Caco-2 (cell line): ENCODE data around the gene COLEC11. TPM values are rescaled to one million over a fixed set of nuclear protein-coding genes. Genes with fewer than 3 reads are reported as not detected.
"Not testable (repeated sequence)": the region's sequence is repeated elsewhere in the genome, so short reads cannot be mapped to it uniquely, and the experiment has no call there.

Experiments
- BruUV-seq: library from RNA; stranded (reverse); fragments of 400-500 nt; replicated peaks from 2 replicates; lab custom pipeline; 2021; lab: Mats Ljungman, UMichigan
- CTCF ChIA-PET: fragments of 300-600 bp; sonication (Branson Sonifier 250); formaldehyde crosslinking; loops from one replicate; lab custom pipeline; 2022; ENCODE audit warnings: antibody characterized with exemption; lab: Charles Lee
- POLR2A ChIA-PET: fragments of 300-600 bp; sonication (Branson Sonifier 250); formaldehyde crosslinking; loops from one replicate; lab custom pipeline; 2022; ENCODE audit warnings: antibody characterized with exemption; lab: Charles Lee
- DNase-seq, 2 experiments: peaks; one replicate each; pipeline versions ENCODE4 v3.0.0 to v3.0.0-alpha.2; 2020 to 2022
- H3K27me3 ChIP-seq: replicated peaks from 2 replicates; pipeline ENCODE4 v1.6.0; 2011; ENCODE audit warnings: low read length; ENCODE audit not compliant: control insufficient read depth, insufficient read depth
- H3K36me3 ChIP-seq: 2 replicates; pipeline ENCODE4 v1.5.1; 2011; ENCODE audit warnings: low read length; ENCODE audit not compliant: control insufficient read depth, insufficient read depth
- H3K4me1 ChIP-seq: fragments of 250-450 bp; sonication (Bioruptor Pico); 2 replicates; pipeline ENCODE4 v1.5.1; 2020; ENCODE audit warnings: mild to moderate bottlenecking
- H3K4me3 ChIP-seq: 2 replicates; pipeline ENCODE4 v1.5.1; 2011; ENCODE audit warnings: low read depth, mild to moderate bottlenecking, control low read depth, low read length
- H3K9me3 ChIP-seq: fragments of 250-450 bp; sonication (Bioruptor Pico); 2 replicates; pipeline ENCODE4 v1.5.1; 2020; ENCODE audit warnings: mild to moderate bottlenecking, moderate library complexity
- H3K27ac Mint-ChIP-seq: one replicate; pipeline ENCODE4 v1.8.0; 2022; ENCODE audit warnings: mixed read lengths; ENCODE audit not compliant: unreplicated experiment
- H3K27me3 Mint-ChIP-seq: one replicate; pipeline ENCODE4 v1.8.0; 2022; ENCODE audit warnings: mixed read lengths; ENCODE audit not compliant: insufficient read depth, unreplicated experiment
- H3K36me3 Mint-ChIP-seq: one replicate; pipeline ENCODE4 v1.8.0; 2022; ENCODE audit warnings: mild to moderate bottlenecking, mixed read lengths; ENCODE audit not compliant: insufficient read depth, unreplicated experiment
- H3K4me1 Mint-ChIP-seq: one replicate; pipeline ENCODE4 v1.8.0; 2022; ENCODE audit warnings: low read depth, mixed read lengths; ENCODE audit not compliant: unreplicated experiment
- H3K4me3 Mint-ChIP-seq: one replicate; pipeline ENCODE4 v1.8.0; 2022; ENCODE audit warnings: mild to moderate bottlenecking, moderate library complexity, mixed read lengths; ENCODE audit not compliant: unreplicated experiment
- H3K9me3 Mint-ChIP-seq: one replicate; pipeline ENCODE4 v1.8.0; 2022; ENCODE audit warnings: mixed read lengths; ENCODE audit not compliant: unreplicated experiment
- CTCF ChIP-seq, 2 experiments: fragments of 200-600 bp in 1 of 2; IDR thresholded peaks; 1 replicate in 1 of 2; 2 replicates in 1 of 2; pipeline versions ENCODE4 v1.5.1 to v1.8.0; 2011 to 2022; ENCODE audit warnings: antibody characterized with exemption in 1 of 2, control low read depth in 1 of 2, inconsistent platforms in 1 of 2, low read depth in 1 of 2, low read length in 1 of 2, mild to moderate bottlenecking in 1 of 2, moderate library complexity in 1 of 2; ENCODE audit not compliant: insufficient read depth in 1 of 2, severe bottlenecking in 1 of 2, unreplicated experiment in 1 of 2
- intact Hi-C: fragments of 100-400 bp; cut with micrococcal nuclease; formaldehyde crosslinking; loops from one replicate; pipeline ENCODE4 v1.10.0; 2022; ENCODE audit not compliant: unreplicated experiment
- total RNA-seq: library from RNA; stranded (reverse); gene quantifications from 2 replicates; pipeline ENCODE4 v1.2.3, GENCODE V29; 2022

The COLEC11 gene
- total RNA-seq, 1 experiment from 2014 or later: not detected

- Mint-ChIP-seq H3K4me3 (no peak overlapping the region), H3K9me3 (no peaks in the 10 kb centered on the region), H3K36me3 (no peaks in the 10 kb centered on the region), H3K27ac (no peak overlapping the region), H3K4me1 (no peaks in the 10 kb centered on the region), H3K27me3 (no peaks in the 10 kb centered on the region)
- POLR2A ChIA-PET: no interaction called here
- H3K4me1 ChIP-seq: no peaks in the 10 kb centered on the region
- no peak overlapping the region for H3K4me3 ChIP-seq
- intact Hi-C loops: no loop called here
- CTCF ChIA-PET: no interaction called here
- H3K36me3 ChIP-seq: no peaks in the 10 kb centered on the region; the same call in 1 of the 2 replicates
- TF ChIP-seq CTCF (IDR thresholded peaks at IDR 0.05; ENCODE audit: insufficient read depth in 1 of 2, low read depth in 1 of 2, low read length in 1 of 2, severe bottlenecking in 1 of 2, unreplicated experiment in 1 of 2): no peak
- H3K27me3 ChIP-seq: no peaks in the 10 kb centered on the region
- BruUV-seq: no TSS peak
- H3K9me3 ChIP-seq: peaks cover 3% of the 10 kb centered on the region; the same call in 1 of the 2 replicates
- no peak for DNase-seq
These were observed 18.0 kb downstream of the COLEC11 start for GRCh38 chr2:3612639-3613523.

GRCh38 chr2:3613524-3613905 lies 18.6 kb downstream of the COLEC11 start:
- Mint-ChIP-seq H3K9me3 (peaks cover 2% of the 10 kb centered on the region), H3K4me3 (no peak overlapping the region), H3K27ac (no peak overlapping the region), H3K4me1 (no peaks in the 10 kb centered on the region), H3K36me3 (no peaks in the 10 kb centered on the region), H3K27me3 (no peaks in the 10 kb centered on the region)
- Histone ChIP-seq H3K9me3 (peaks cover 3% of the 10 kb centered on the region; the same call in 1 of the 2 replicates), H3K4me1 (no peaks in the 10 kb centered on the region), H3K27me3 (no peaks in the 10 kb centered on the region), H3K4me3 (no peak overlapping the region), H3K36me3 (no peaks in the 10 kb centered on the region; the same call in 1 of the 2 replicates)
- CTCF ChIA-PET: no interaction called here
- TF ChIP-seq CTCF (IDR thresholded peaks at IDR 0.05; ENCODE audit: insufficient read depth in 1 of 2, low read depth in 1 of 2, low read length in 1 of 2, severe bottlenecking in 1 of 2, unreplicated experiment in 1 of 2): no peak
- no TSS peak for BruUV-seq
- intact Hi-C loops: no loop called here
- POLR2A ChIA-PET: no interaction called here
- DNase-seq: no peak

- not testable (repeated sequence) for H3K27me3 Mint-ChIP-seq, DNase-seq
These were observed 19.8 kb downstream of the COLEC11 start for GRCh38 chr2:3614743-3615142.

GRCh38 chr2:3615541-3616200 lies 20.8 kb downstream of the COLEC11 start:
- H3K27ac Mint-ChIP-seq, CTCF ChIA-PET, H3K4me3 Mint-ChIP-seq, H3K27me3 ChIP-seq, H3K36me3 Mint-ChIP-seq, H3K4me1 Mint-ChIP-seq, intact Hi-C loops, H3K4me1 ChIP-seq, H3K4me3 ChIP-seq, BruUV-seq, H3K36me3 ChIP-seq, H3K27me3 Mint-ChIP-seq, POLR2A ChIA-PET, H3K9me3 ChIP-seq: not testable (repeated sequence)
- peak in 1 of 2 experiments; percentile 2 for DNase-seq
- peaks cover 20% of the 10 kb centered on the region for H3K9me3 Mint-ChIP-seq

More at GRCh38 chr2:3614743-3615142, 19.8 kb downstream of the COLEC11 start:
- H3K36me3 ChIP-seq, H3K4me1 Mint-ChIP-seq, H3K36me3 Mint-ChIP-seq, H3K27ac Mint-ChIP-seq, CTCF ChIA-PET, H3K27me3 ChIP-seq, BruUV-seq, H3K4me3 Mint-ChIP-seq, intact Hi-C loops, POLR2A ChIA-PET, H3K9me3 ChIP-seq, H3K4me3 ChIP-seq, H3K4me1 ChIP-seq: not testable (repeated sequence)
- peaks cover 13% of the 10 kb centered on the region for H3K9me3 Mint-ChIP-seq

GRCh38 chr2:3616435-3617197 lies 21.7 kb downstream of the COLEC11 start:
- peaks cover 14% of the 10 kb centered on the region for H3K4me1 Mint-ChIP-seq
- H3K4me1 ChIP-seq, H3K27me3 ChIP-seq, H3K36me3 Mint-ChIP-seq, H3K36me3 ChIP-seq, intact Hi-C loops, CTCF ChIA-PET, H3K27me3 Mint-ChIP-seq, H3K27ac Mint-ChIP-seq, H3K4me3 Mint-ChIP-seq, H3K9me3 ChIP-seq, BruUV-seq, H3K4me3 ChIP-seq, POLR2A ChIA-PET: not testable (repeated sequence)
- peak in 1 of 2 experiments; percentile 6 for DNase-seq
- H3K9me3 Mint-ChIP-seq: peaks cover 25% of the 10 kb centered on the region
